H1 (cell line): Measurements from ENCODE around the gene RASAL2. TPM values are rescaled to one million over a fixed set of nuclear protein-coding genes. Genes with fewer than 3 reads are reported as not detected.

Experiments
- CTCF ChIA-PET: fragments of 300-600 bp; sonication (Branson Sonifier 250); formaldehyde crosslinking; loops from one replicate; lab custom pipeline; 2021; ENCODE audit not compliant: partially characterized antibody; lab: Charles Lee
- POLR2A ChIA-PET: fragments of 300-600 bp; sonication (Branson Sonifier 250); formaldehyde crosslinking; loops from one replicate; lab custom pipeline; 2021; ENCODE audit warnings: inconsistent platforms; ENCODE audit not compliant: partially characterized antibody; lab: Charles Lee
- DNase-seq, 2 experiments: peaks; one replicate each; pipeline versions ENCODE4 v3.0.0 to v3.0.0-alpha.2; 2010 to 2022; ENCODE audit warnings: low spot score in 2 of 2, low read depth in 1 of 2, mixed read lengths in 1 of 2
- FAIRE-seq: peaks from 2 replicates; lab custom pipeline; 2011; peaks lifted over from hg19 to GRCh38; lab: Jason Lieb, UNC
- H2AFZ ChIP-seq: 2 replicates; pipeline ENCODE4 v1.8.1; 2012; ENCODE audit warnings: low read length, inconsistent platforms
- H2AK5ac ChIP-seq: 2 replicates; pipeline ENCODE4 v1.6.1; 2013; ENCODE audit warnings: low read depth, low read length
- H2BK120ac ChIP-seq: replicated peaks from 2 replicates; pipeline ENCODE3; 2013; ENCODE audit warnings: low read depth, low read length, inconsistent platforms
- H2BK12ac ChIP-seq: 2 replicates; pipeline ENCODE4 v1.6.1; 2013; ENCODE audit warnings: low read depth, low read length
- H2BK15ac ChIP-seq: 2 replicates; pipeline ENCODE4 v1.6.1; 2013; ENCODE audit warnings: low read length
- H2BK20ac ChIP-seq: 2 replicates; pipeline ENCODE4 v1.6.1; 2013; ENCODE audit warnings: low read length
- H2BK5ac ChIP-seq: 2 replicates; pipeline ENCODE4 v1.6.1; 2013; ENCODE audit warnings: low read depth, low read length
- H3K14ac ChIP-seq: 2 replicates; pipeline ENCODE4 v1.6.1; 2013; ENCODE audit warnings: inconsistent platforms; ENCODE audit not compliant: insufficient read length
- H3K18ac ChIP-seq: 2 replicates; pipeline ENCODE4 v1.6.1; 2013; ENCODE audit warnings: low read length; ENCODE audit errors: extremely low read depth
- H3K23ac ChIP-seq: 2 replicates; pipeline ENCODE4 v1.6.1; 2013; ENCODE audit warnings: inconsistent platforms; ENCODE audit not compliant: insufficient read length
- H3K23me2 ChIP-seq: 2 replicates; pipeline ENCODE4 v1.6.1; 2013; ENCODE audit warnings: low read depth, low read length
- H3K27ac ChIP-seq: 2 replicates; pipeline ENCODE4 v1.6.1; 2011; ENCODE audit warnings: low read depth, low read length, inconsistent platforms
- H3K27me3 ChIP-seq, 4 experiments: replicated peaks in 1 of 4; 1 replicate in 1 of 4; 2 replicates in 3 of 4; pipeline versions ENCODE4 v1.6.1 to v1.8.1; 2011 to 2013; ENCODE audit warnings: low read length in 3 of 4, mild to moderate bottlenecking in 3 of 4, inconsistent platforms in 2 of 4, mixed read lengths in 2 of 4, moderate library complexity in 1 of 4; ENCODE audit not compliant: control insufficient read depth in 3 of 4, insufficient read depth in 3 of 4; ENCODE audit errors: extremely low read depth in 1 of 4
- H3K36me3 ChIP-seq, 4 experiments: 2 replicates each; pipeline versions ENCODE4 v1.6.1 to v1.8.1; 2011 to 2013; ENCODE audit warnings: mild to moderate bottlenecking in 4 of 4, low read length in 3 of 4, moderate library complexity in 2 of 4, control low read depth in 1 of 4, inconsistent platforms in 1 of 4; ENCODE audit not compliant: insufficient read depth in 4 of 4, control insufficient read depth in 2 of 4
- H3K4ac ChIP-seq: replicated peaks from 2 replicates; pipeline ENCODE3; 2013; ENCODE audit warnings: low read length, low read depth, mixed read lengths, inconsistent platforms; ENCODE audit not compliant: insufficient read length
- H3K4me1 ChIP-seq, 4 experiments: replicated peaks in 1 of 4; 1 replicate in 1 of 4; 2 replicates in 3 of 4; pipeline versions ENCODE4 v1.6.1 to v1.8.1; 2011 to 2013; ENCODE audit warnings: low read length in 3 of 4, inconsistent platforms in 2 of 4, mixed read lengths in 1 of 4; ENCODE audit not compliant: insufficient read depth in 4 of 4, control insufficient read depth in 3 of 4
- H3K4me2 ChIP-seq, 2 experiments: 2 replicates each; pipeline versions ENCODE4 v1.6.1 to v1.8.1; 2011 to 2013; ENCODE audit warnings: low read depth in 2 of 2, low read length in 2 of 2, control low read depth in 1 of 2, inconsistent platforms in 1 of 2, mild to moderate bottlenecking in 1 of 2; ENCODE audit not compliant: insufficient read depth in 1 of 2
- H3K4me3 ChIP-seq, 4 experiments: fragments of 200-600, 300-600 bp in 1 of 4; sonication (generic), shearing (Covaris generic), sonication (Bioruptor Twin) in 1 of 4; 2 replicates each; pipeline versions ENCODE4 v1.5.1 to v1.8.1; 2011 to 2016; ENCODE audit warnings: low read length in 4 of 4, low read depth in 3 of 4, control low read depth in 2 of 4, inconsistent platforms in 2 of 4, mild to moderate bottlenecking in 2 of 4, mixed read lengths in 1 of 4, moderate library complexity in 1 of 4; ENCODE audit not compliant: insufficient read depth in 2 of 4; ENCODE audit errors: extremely low read depth in 1 of 4
- H3K56ac ChIP-seq: replicated peaks from 2 replicates; pipeline ENCODE3; 2013; ENCODE audit warnings: low read depth, mild to moderate bottlenecking, mixed read lengths, low read length, inconsistent platforms; ENCODE audit not compliant: insufficient read length
- H3K79me1 ChIP-seq: 2 replicates; pipeline ENCODE4 v1.6.1; 2013; ENCODE audit warnings: low read depth, low read length, control low read depth
- H3K79me2 ChIP-seq, 2 experiments: 2 replicates each; pipeline versions ENCODE4 v1.6.1 to v1.8.1; 2012 to 2013; ENCODE audit warnings: low read length in 2 of 2, mild to moderate bottlenecking in 2 of 2, inconsistent platforms in 1 of 2; ENCODE audit not compliant: insufficient read depth in 2 of 2, control insufficient read depth in 1 of 2
- H3K9ac ChIP-seq, 4 experiments: replicated peaks in 1 of 4; 1 replicate in 1 of 4; 2 replicates in 3 of 4; pipeline versions ENCODE4 v1.6.1 to v1.8.1; 2011 to 2013; ENCODE audit warnings: low read depth in 3 of 4, low read length in 3 of 4, control low read depth in 2 of 4, mild to moderate bottlenecking in 2 of 4, moderate library complexity in 2 of 4, inconsistent platforms in 1 of 4; ENCODE audit errors: extremely low read depth in 1 of 4
- H3K9me3 ChIP-seq, 2 experiments: 2 replicates each; pipeline versions ENCODE4 v1.6.1 to v1.8.1; 2012 to 2013; ENCODE audit warnings: mild to moderate bottlenecking in 2 of 2, moderate library complexity in 2 of 2, control low read depth in 1 of 2, inconsistent platforms in 1 of 2, low read depth in 1 of 2, low read length in 1 of 2, mixed read lengths in 1 of 2; ENCODE audit not compliant: insufficient read depth in 2 of 2
- H4K20me1 ChIP-seq, 2 experiments: replicated peaks in 1 of 2; 2 replicates each; pipeline versions ENCODE3 to v1.8.1; 2011 to 2013; ENCODE audit warnings: inconsistent platforms in 2 of 2, low read length in 2 of 2, mild to moderate bottlenecking in 1 of 2; ENCODE audit not compliant: insufficient read depth in 2 of 2, control insufficient read depth in 1 of 2
- H4K5ac ChIP-seq: 2 replicates; pipeline ENCODE4 v1.6.1; 2013; ENCODE audit warnings: low read length, low read depth, mixed read lengths, inconsistent platforms; ENCODE audit not compliant: insufficient read length
- H4K8ac ChIP-seq: 2 replicates; pipeline ENCODE4 v1.8.0; 2013; ENCODE audit warnings: mild to moderate bottlenecking, moderate library complexity, low read length, inconsistent platforms; ENCODE audit not compliant: insufficient read depth; ENCODE audit errors: extremely low read depth
- H4K91ac ChIP-seq: replicated peaks from 2 replicates; pipeline ENCODE3; 2013; ENCODE audit warnings: low read length, mixed read lengths, inconsistent platforms; ENCODE audit not compliant: insufficient read length
- CREB1 ChIP-seq: IDR thresholded peaks from 2 replicates; pipeline ENCODE4 v1.6.1; 2012; ENCODE audit warnings: inconsistent platforms
- HDAC6 ChIP-seq: IDR thresholded peaks from one replicate; pipeline ENCODE4 v1.7.1; 2012; ENCODE audit warnings: low read depth, mild to moderate bottlenecking, inconsistent platforms, low read length, moderate library complexity
- KDM5A ChIP-seq: fragments of 200-600 bp; IDR thresholded peaks from 2 replicates; pipeline ENCODE4 v1.7.1; 2012; ENCODE audit warnings: mild to moderate bottlenecking, low read length, inconsistent platforms, mixed read lengths
- SIX5 ChIP-seq: IDR thresholded peaks from 2 replicates; pipeline ENCODE4 v1.6.1; 2011; ENCODE audit warnings: mild to moderate bottlenecking, low read depth, low read length
- polyA plus RNA-seq, 7 experiments: library from polyadenylated mRNA; depleted of rRNA in 3 of 7; stranded (reverse) in 5 of 7; unstranded in 2 of 7; fragments of >200 nt in 5 of 7; fragments of 200-250 nt in 2 of 7; gene quantifications; 1 replicate in 5 of 7; 2 replicates in 1 of 7; 4 replicates in 1 of 7; pipeline versions ENCODE4 v1.2.1 to v1.2.3, GENCODE V29; 2011 to 2013; ENCODE audit warnings: missing spikeins in 2 of 7, mixed read lengths in 2 of 7
- total RNA-seq: library from RNA; stranded (reverse); fragmentation: NEBNext Ultra II Directional; extraction: Animal tissue kit (Norgen Biotek cat#: 25700); gene quantifications from 2 replicates; pipeline ENCODE4 v1.2.1, GENCODE V29; 2021
- TF ChIP-seq, protein P1 (sequence below): IDR thresholded peaks from 2 replicates; pipeline ENCODE4 v1.6.1; 2012; ENCODE audit warnings: inconsistent platforms
- TF ChIP-seq, protein P2 (sequence below): IDR thresholded peaks from 2 replicates; pipeline ENCODE4 v1.6.1; 2011; ENCODE audit warnings: low read length, improper control_type of control experiment

Gene RASAL2
- total and polyA plus RNA-seq, 2 of the 8 experiments (the other 6 are each of a cell fraction or from before 2014, with no cell fraction given), result 15.9 to 32.5 TPM

GRCh38 chr1:178241837-178242236, 147.9 kb downstream of the RASAL2 start:
- Histone ChIP-seq H3K36me3 (no peaks in the 10 kb centered on the region), H3K14ac (no peak overlapping the region), H3K18ac (no peak overlapping the region), H3K4me1 (peaks cover 0 to 3% (median 0%) of the 10 kb centered on the region in 4 experiments; a peak in 1 of 7 replicates), H3K23me2 (no peaks in the 10 kb centered on the region; the same call in 1 of the 2 replicates), H3K4me2 (no peak overlapping the region), H4K8ac (no peak overlapping the region), H3K23ac (no peak overlapping the region), H4K20me1 (no peaks in the 10 kb centered on the region), H2BK12ac (no peak overlapping the region), H3K27ac (no peak overlapping the region), H3K4ac (no peak overlapping the region), H2BK15ac (no peak overlapping the region), H4K5ac (no peak overlapping the region), H4K91ac (no peak overlapping the region), H3K56ac (no peak overlapping the region), H3K27me3 (no peaks in the 10 kb centered on the region), H2AK5ac (no peak overlapping the region), H2BK120ac (no peak overlapping the region), H2BK20ac (no peak overlapping the region), H3K79me1 (no peaks in the 10 kb centered on the region)
- CTCF ChIA-PET, result interaction anchor here (0.6 to 2.9 kb wide), 12 partner anchors 9 to 123 kb away, joined by 3 to 14 read pairs (median 4); no protein-coding TSS in a partner anchor
- DNase-seq (no peak), FAIRE-seq (no peak)
- TF ChIP-seq SIX5 (no peak), CREB1 (no peak), HDAC6 (no peak), KDM5A (no peak)
- TF ChIP-seq, protein P1, sequence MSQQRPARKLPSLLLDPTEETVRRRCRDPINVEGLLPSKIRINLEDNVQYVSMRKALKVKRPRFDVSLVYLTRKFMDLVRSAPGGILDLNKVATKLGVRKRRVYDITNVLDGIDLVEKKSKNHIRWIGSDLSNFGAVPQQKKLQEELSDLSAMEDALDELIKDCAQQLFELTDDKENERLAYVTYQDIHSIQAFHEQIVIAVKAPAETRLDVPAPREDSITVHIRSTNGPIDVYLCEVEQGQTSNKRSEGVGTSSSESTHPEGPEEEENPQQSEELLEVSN, result no peak
- TF ChIP-seq, protein P2, sequence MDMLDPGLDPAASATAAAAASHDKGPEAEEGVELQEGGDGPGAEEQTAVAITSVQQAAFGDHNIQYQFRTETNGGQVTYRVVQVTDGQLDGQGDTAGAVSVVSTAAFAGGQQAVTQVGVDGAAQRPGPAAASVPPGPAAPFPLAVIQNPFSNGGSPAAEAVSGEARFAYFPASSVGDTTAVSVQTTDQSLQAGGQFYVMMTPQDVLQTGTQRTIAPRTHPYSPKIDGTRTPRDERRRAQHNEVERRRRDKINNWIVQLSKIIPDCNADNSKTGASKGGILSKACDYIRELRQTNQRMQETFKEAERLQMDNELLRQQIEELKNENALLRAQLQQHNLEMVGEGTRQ, result no peak
- TF ChIP-seq, all 59 proteins: peak for 0
- Histone ChIP-seq H3K9ac (no peak overlapping the region), H3K9me3 (no peaks in the 10 kb centered on the region), H2AFZ (no peak overlapping the region), H2BK5ac (no peak overlapping the region), H3K4me3 (no peak overlapping the region), H3K79me2 (peaks cover 0 to 51% of the 10 kb centered on the region in 2 experiments; a peak in 2 of 4 replicates)
- POLR2A ChIA-PET, result interaction anchor here (1.0 kb wide), 1 partner anchor 26 kb away, joined by 3 read pairs; no protein-coding TSS in a partner anchor
